ENCODE measurements around the gene PHACTR2. TPM values are rescaled to one million over a fixed set of nuclear protein-coding genes. Genes with fewer than 3 reads are reported as not detected.
"Not testable (repeated sequence)": the region's sequence is repeated elsewhere in the genome, so short reads cannot be mapped to it uniquely, and the experiment has no call there.

Gene PHACTR2
- total RNA-seq, 2 donors from 2014 or later = 24.3 to 30.6 TPM

DNA sequence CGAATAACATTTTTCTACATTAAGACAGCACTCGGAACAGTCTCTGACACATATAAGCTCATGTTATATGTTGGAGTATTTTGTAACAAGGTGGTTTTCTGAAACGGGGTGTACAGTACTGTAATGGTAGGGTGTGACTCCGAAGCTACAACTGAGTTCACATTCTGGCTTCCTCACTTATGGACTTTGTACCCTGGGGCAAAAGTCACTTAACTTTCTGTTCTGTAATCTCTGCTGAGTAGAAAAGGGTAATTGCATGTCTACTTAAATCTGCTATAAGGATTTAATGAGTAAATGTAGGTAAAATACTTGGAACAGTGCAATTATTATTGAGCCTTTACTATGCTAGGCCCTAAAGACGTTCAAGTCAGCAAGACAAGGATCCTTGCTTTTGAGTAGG is 160.6 kb downstream of the PHACTR2 start:
- Mint-ChIP-seq H3K4me3 (no peak overlapping the region), H3K4me1 (ENCODE audit: low read depth) (peaks cover 6% of the 10 kb centered on the region), H3K27ac (no peak overlapping the region), H3K27me3 (ENCODE audit: low read depth) (no peaks in the 10 kb centered on the region), H3K36me3 (ENCODE audit: insufficient read depth in 2 of 2) (peaks cover 0 to 2% of the 10 kb centered on the region in 2 donors), H3K9me3 (no peaks in the 10 kb centered on the region)
- DNase-seq (no peak), ATAC-seq (replicated peaks in 1 of 2) (no peak)

DNA sequence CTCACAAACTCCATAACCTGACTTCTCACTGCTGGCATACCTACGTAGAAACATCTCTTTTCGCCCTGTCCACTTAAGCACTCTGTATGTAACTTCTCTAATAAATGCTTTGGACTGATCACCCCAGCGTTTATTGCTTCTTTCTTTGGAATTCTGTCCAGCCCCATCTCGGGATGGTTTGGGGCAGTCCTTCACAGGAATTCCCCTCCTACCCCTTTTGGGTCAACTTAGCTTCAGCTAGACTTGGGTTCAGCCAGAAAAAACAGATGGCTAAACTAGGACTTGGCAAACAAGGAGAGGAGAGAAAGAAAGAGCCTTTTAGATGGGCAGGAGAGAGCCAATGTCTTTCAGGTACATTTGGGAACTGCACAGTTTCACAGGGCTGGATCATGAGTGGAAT is 161.4 kb downstream of the PHACTR2 start:
- H3K36me3 Mint-ChIP-seq (ENCODE audit: insufficient read depth in 2 of 2) = peaks cover 6% of the 10 kb centered on the region in 2 donors
- H3K27me3 Mint-ChIP-seq (ENCODE audit: low read depth) = no peaks in the 10 kb centered on the region
- no peak for DNase-seq
- no peak overlapping the region for H3K27ac Mint-ChIP-seq
- no peak overlapping the region for H3K4me3 Mint-ChIP-seq
- H3K9me3 Mint-ChIP-seq = no peaks in the 10 kb centered on the region
- no peak for ATAC-seq (replicated peaks in 1 of 2)
- peaks cover 13% of the 10 kb centered on the region for H3K4me1 Mint-ChIP-seq (ENCODE audit: low read depth)

DNA sequence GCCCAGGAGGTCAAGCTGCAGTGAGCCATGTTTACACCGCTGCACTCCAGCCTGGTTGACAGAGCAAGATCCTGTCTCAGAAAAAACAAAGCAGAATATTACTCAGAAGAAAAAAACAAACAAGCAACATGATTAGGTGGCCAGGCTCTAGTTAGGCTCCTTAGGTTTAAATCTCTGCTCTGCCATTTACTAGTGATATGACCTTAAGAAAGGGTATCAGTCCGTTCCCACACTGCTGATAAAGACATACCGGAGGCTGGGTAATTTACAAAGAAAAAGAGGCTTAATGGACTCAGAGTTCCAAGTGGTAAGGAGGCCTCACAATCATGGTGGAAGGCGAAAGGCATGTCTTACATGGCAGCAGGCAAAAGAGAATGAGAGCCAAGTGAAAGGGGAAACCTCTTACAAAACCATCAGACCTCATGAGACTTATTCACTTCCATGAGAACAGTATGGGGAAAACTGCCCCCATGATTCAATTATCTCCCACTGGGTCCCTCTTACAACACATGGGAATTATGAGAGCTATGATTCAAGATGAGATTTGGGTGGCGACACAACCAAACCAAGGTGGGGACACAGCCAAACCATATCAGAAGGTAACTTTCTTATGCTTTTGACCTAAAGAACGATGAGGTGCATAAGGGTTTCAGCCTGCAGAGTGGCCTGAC is 163.0 kb downstream of the PHACTR2 start:
- peaks cover 26% of the 10 kb centered on the region for H3K4me1 Mint-ChIP-seq (ENCODE audit: low read depth)
- H3K9me3 Mint-ChIP-seq = no peaks in the 10 kb centered on the region
- H3K27ac Mint-ChIP-seq = peak overlapping the region; percentile 39
- ATAC-seq (replicated peaks in 1 of 2) = no peak
- DNase-seq = no peak
- H3K27me3 Mint-ChIP-seq (ENCODE audit: low read depth) = no peaks in the 10 kb centered on the region
- peaks cover 6 to 13% of the 10 kb centered on the region in 2 donors for H3K36me3 Mint-ChIP-seq (ENCODE audit: insufficient read depth in 2 of 2)
- no peak overlapping the region for H3K4me3 Mint-ChIP-seq

DNA sequence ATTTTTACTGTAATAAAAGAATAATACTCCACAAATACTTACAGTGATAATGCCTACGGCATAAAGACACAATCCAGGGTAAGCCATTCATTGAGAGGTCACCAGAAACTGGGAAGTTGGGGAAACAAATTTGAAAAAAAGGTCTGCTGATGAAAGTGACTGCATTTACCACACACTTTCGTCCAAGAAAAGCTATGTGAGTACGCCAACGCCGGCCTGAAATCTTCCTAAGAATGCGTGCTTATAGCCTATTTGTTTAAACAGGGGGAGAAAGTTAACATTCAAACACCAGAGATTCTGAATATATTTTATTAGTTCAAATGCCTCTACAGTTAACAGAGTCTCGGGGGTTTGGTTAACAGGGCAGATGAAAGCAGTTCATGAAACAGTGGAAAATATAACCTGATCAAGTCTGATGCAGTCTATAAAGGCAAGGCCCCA is 164.7 kb downstream of the PHACTR2 start:
- H3K36me3 Mint-ChIP-seq (ENCODE audit: insufficient read depth in 2 of 2) = peaks cover 9 to 25% of the 10 kb centered on the region in 2 donors
- no peaks in the 10 kb centered on the region for H3K27me3 Mint-ChIP-seq (ENCODE audit: low read depth)
- H3K4me3 Mint-ChIP-seq = peak overlapping the region; percentile 96 to 98
- peak overlapping the region; percentile 98 for H3K27ac Mint-ChIP-seq
- no peaks in the 10 kb centered on the region for H3K9me3 Mint-ChIP-seq
- peak in 1 of 2 donors; percentile 58 for ATAC-seq (replicated peaks in 1 of 2)
- no peak for DNase-seq
- H3K4me1 Mint-ChIP-seq (ENCODE audit: low read depth) = peaks cover 31% of the 10 kb centered on the region

DNA sequence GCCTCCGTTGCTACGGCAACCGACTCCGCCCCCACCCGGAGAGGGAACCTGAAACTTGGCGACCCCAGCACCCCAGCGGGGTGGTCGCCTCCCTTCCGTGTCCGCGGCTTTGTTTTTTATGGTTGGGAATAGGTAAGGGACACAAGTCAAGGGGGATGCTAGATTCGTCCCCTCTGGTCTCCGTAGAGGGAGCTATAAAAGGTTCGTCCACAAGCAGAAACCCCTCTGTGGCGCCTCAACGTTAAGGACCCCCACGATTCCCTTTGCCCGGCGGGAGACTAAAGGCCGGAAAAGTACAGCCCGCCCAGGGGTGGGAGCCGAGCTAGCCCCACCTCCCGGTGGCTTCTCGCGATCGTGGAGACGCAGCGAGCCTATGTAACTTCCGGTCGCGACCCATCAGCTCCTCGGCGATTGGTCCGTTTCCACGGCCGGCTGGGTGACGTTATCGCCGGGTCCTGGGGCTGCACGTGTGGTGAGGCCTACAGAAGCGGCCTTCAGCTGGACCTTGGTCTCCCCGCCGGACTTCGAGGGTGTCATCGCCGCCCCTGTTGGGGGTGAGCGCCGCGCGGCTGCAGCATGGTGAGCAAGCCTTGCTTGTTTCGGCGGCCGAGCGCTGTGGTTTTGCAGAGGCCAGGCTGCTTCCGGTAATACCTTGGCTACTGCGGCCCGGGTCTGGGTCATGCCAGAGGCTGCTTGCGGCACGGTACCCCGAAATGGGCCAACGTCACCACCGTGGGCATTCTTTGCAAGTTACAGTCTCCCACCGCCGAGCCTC is 165.3 kb downstream of the PHACTR2 start, which contains the start of gene LTV1:
LTV1 (plus strand) TSS at position 437 of the 775 bp plus-strand sequence; CDS start at position 577, 140 bp downstream.
- Mint-ChIP-seq H3K36me3 (ENCODE audit: insufficient read depth in 2 of 2) (peaks cover 11 to 30% of the 10 kb centered on the region in 2 donors), H3K27ac (peak within 1 kb of the TSS; percentile 98), H3K4me3 (peak within 1 kb of the TSS; percentile 96 to 98), H3K4me1 (ENCODE audit: low read depth) (peaks cover 31% of the 10 kb centered on the region), H3K9me3 (no peaks in the 10 kb centered on the region), H3K27me3 (ENCODE audit: low read depth) (no peaks in the 10 kb centered on the region)
- peak; percentile 98 to 99 for ATAC-seq (replicated peaks in 1 of 2)
- peak; percentile 93 to 95 for DNase-seq

DNA sequence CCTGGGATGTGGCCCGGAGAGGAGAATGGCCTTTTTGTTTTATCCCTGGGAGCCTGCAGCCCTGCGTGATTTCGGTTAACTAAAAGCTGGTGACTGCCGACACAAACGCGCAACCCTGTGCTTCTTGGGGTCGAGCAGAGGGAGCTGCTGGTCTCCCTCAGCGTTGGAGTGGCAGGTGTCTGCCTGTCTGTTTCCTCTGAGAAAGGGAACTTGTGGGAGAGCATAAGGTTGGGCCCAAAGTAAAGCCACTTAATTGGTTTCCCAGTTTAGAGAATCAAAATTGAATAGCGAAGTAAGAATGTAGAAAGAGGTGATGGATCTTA is 165.9 kb downstream of the PHACTR2 start:
- peak in 1 of 2 donors; percentile 6 for ATAC-seq (replicated peaks in 1 of 2)

DNA sequence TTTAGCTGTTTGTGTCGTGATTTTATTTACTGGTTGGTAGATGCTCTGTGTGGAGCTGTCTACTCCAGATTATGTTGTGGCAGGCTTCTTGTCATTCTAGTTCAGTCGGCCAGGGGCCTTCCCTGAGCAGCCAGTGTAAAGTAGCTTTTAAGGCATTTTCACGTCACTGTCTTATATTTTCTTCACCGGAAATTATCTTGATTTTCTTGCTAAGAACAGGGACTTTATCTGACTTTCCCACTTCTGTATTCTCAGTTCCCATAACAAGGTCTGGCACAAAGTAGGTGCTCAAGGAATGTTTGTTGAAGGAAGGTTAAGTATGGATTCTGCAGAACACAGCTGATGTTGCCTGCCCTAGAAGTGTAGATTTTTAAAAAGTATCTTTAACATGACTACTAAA is 166.2 kb downstream of the PHACTR2 start:
- H3K9me3 Mint-ChIP-seq = no peaks in the 10 kb centered on the region
- H3K27me3 Mint-ChIP-seq (ENCODE audit: low read depth) = no peaks in the 10 kb centered on the region
- H3K4me3 Mint-ChIP-seq = peak overlapping the region; percentile 96 to 98
- H3K4me1 Mint-ChIP-seq (ENCODE audit: low read depth) = peaks cover 35% of the 10 kb centered on the region
- H3K36me3 Mint-ChIP-seq (ENCODE audit: insufficient read depth in 2 of 2) = peaks cover 14 to 38% of the 10 kb centered on the region in 2 donors
- peak overlapping the region; percentile 98 for H3K27ac Mint-ChIP-seq
- no peak for ATAC-seq (replicated peaks in 1 of 2)
- DNase-seq = no peak

More for the DNA sequence above, 165.9 kb downstream of the PHACTR2 start:
- Mint-ChIP-seq H3K27ac (peak overlapping the region; percentile 98), H3K27me3 (ENCODE audit: low read depth) (no peaks in the 10 kb centered on the region), H3K4me3 (peak overlapping the region; percentile 96 to 98), H3K9me3 (no peaks in the 10 kb centered on the region), H3K36me3 (ENCODE audit: insufficient read depth in 2 of 2) (peaks cover 14 to 35% of the 10 kb centered on the region in 2 donors), H3K4me1 (ENCODE audit: low read depth) (peaks cover 35% of the 10 kb centered on the region)
- no peak for DNase-seq

DNA sequence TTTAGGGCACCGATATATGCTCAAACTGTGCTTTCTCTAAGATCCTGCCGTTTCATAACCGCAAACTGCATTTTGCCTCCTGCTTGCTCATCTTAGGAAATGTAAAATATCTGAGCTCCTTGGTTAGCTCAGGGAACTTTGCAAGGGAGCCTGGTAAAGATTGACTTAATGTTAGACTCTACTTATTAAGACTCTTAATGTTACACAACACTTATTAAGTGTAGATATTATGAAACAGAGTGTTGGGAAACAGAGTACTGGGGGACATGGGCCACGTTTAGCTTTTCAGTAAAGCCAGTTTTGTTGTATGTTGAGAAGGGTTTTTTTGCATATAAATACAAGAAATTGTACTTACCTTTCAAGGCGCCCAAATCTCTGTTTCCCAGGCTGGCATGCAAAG is 167.3 kb downstream of the PHACTR2 start:
- Mint-ChIP-seq H3K27ac (no peak overlapping the region), H3K27me3 (ENCODE audit: low read depth) (no peaks in the 10 kb centered on the region), H3K36me3 (ENCODE audit: insufficient read depth in 2 of 2) (peaks cover 20 to 48% of the 10 kb centered on the region in 2 donors), H3K4me1 (ENCODE audit: low read depth) (peaks cover 35% of the 10 kb centered on the region), H3K4me3 (peak overlapping the region in 1 of 2 donors; percentile 33), H3K9me3 (no peaks in the 10 kb centered on the region)
- ATAC-seq (replicated peaks in 1 of 2) (no peak), DNase-seq (no peak)

DNA sequence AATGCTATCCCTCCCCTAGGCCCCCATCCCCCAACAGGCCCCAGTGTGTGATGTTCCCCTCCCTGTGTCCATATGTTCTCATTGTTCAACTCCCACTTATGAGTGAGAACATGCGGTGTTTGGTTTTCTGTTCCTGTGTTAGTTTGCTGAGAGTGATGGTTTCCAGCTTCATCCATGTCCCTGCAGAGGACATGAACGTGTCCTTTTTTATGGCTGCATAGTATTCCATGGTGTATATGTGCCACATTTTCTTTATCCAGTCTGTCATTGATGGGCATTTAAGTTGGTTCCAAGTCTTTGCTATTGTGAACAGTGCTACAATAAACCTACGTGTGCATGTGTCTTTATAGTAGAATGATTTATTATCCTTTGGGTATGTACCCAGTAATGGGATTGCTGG is 173.9 kb downstream of the PHACTR2 start:
- peaks cover 7 to 13% of the 10 kb centered on the region in 2 donors for H3K9me3 Mint-ChIP-seq
- peaks cover 15% of the 10 kb centered on the region for H3K4me1 Mint-ChIP-seq (ENCODE audit: low read depth)
- H3K4me3 Mint-ChIP-seq; ATAC-seq (replicated peaks in 1 of 2); H3K27ac Mint-ChIP-seq; H3K27me3 Mint-ChIP-seq (ENCODE audit: low read depth); DNase-seq: not testable (repeated sequence)
- H3K36me3 Mint-ChIP-seq (ENCODE audit: insufficient read depth in 2 of 2) = peaks cover 54 to 87% of the 10 kb centered on the region in 2 donors

DNA sequence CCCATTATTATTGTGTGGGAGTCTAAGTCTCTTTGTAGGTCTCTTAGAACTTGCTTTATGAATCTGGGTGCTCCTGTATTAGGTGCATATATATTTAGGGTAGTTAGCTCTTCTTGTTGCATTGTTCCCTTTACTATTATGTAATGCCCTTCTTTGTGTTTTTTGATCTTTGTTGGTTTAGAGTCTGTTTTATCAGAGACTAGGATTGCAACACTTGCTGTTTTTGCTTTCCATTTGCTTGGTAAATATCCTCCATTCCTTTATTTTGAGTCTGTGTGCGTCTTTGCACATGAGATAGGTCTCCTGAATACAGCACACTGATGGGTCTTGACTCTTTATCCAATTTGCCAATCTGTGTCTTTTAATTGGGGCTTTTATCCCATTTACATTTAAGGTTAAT is 177.3 kb downstream of the PHACTR2 start:
- not testable (repeated sequence) for H3K27ac Mint-ChIP-seq, DNase-seq

DNA sequence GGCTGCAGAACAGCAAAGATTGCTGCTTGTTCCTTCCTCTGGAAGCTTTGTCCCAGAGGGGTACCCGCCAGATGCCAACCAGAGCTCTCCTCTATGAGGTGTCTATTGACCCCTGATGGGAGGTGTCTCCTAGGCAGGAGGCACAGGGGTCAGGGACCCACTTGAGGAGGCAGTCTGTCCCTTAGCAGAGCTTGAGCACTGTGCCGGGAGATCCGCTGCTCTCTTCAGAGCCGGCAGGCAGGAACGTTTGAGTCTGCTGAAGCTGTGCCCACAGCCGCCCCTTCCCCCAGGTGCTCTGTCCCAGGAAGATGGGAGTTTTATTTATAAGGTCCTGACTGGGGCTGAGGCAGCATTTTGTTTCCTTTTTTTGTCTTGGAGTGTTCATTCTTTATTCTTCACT is 179.0 kb downstream of the PHACTR2 start:
- not testable (repeated sequence) for H3K4me3 Mint-ChIP-seq; H3K27ac Mint-ChIP-seq; DNase-seq; ATAC-seq (replicated peaks in 1 of 2); H3K9me3 Mint-ChIP-seq; H3K27me3 Mint-ChIP-seq (ENCODE audit: low read depth)
- Mint-ChIP-seq H3K36me3 (ENCODE audit: insufficient read depth in 2 of 2) (peaks cover 46 to 74% of the 10 kb centered on the region in 2 donors), H3K4me1 (ENCODE audit: low read depth) (peaks cover 19% of the 10 kb centered on the region)

More for the DNA sequence above, 177.3 kb downstream of the PHACTR2 start:
- Mint-ChIP-seq H3K4me1 (ENCODE audit: low read depth) (peaks cover 19% of the 10 kb centered on the region), H3K9me3 (peaks cover 7 to 13% of the 10 kb centered on the region in 2 donors), H3K36me3 (ENCODE audit: insufficient read depth in 2 of 2) (peaks cover 50 to 76% of the 10 kb centered on the region in 2 donors)
- H3K4me3 Mint-ChIP-seq; H3K27me3 Mint-ChIP-seq (ENCODE audit: low read depth); ATAC-seq (replicated peaks in 1 of 2): not testable (repeated sequence)

DNA sequence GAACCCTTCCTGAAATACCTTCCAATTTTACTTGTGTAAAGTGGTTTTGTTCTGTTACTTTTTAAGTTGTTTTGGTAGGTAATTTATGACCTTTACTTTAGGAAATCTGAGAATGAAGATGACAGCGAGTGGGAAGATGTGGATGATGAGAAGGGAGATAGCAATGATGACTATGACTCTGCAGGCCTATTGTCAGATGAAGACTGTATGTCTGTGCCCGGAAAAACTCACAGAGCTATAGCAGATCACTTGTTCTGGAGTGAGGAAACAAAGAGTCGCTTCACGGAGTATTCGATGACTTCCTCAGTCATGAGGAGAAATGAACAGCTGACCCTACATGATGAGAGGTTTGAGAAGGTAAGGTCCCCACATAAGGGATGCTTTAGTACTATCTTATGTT is 179.9 kb downstream of the PHACTR2 start:
- ATAC-seq (replicated peaks in 1 of 2) = peak in 1 of 2 donors; percentile 47

More for the DNA sequence above, 179.9 kb downstream of the PHACTR2 start:
- peaks cover 38 to 68% of the 10 kb centered on the region in 2 donors for H3K36me3 Mint-ChIP-seq (ENCODE audit: insufficient read depth in 2 of 2)
- no peak for DNase-seq
- peaks cover 3 to 6% of the 10 kb centered on the region in 2 donors for H3K9me3 Mint-ChIP-seq
- H3K27ac Mint-ChIP-seq = no peak overlapping the region
- no peaks in the 10 kb centered on the region for H3K27me3 Mint-ChIP-seq (ENCODE audit: low read depth)
- H3K4me3 Mint-ChIP-seq = no peak overlapping the region
- H3K4me1 Mint-ChIP-seq (ENCODE audit: low read depth) = peaks cover 14% of the 10 kb centered on the region
